ENCODE measurements around the gene CDK8. TPM values are rescaled to one million over a fixed set of nuclear protein-coding genes. Genes with fewer than 3 reads are reported as not detected.

CDK8 gene
- 23.2 TPM for polyA plus RNA-seq (2013, experiment 1 of 2)
- polyA plus RNA-seq (2013, experiment 2 of 2), result 23.0 TPM

GRCh38 chr13:26253787-26254582 is at the start of gene CDK8:
CDK8 (plus strand) TSS chr13:26254129; CDS start chr13:26254642, 513 bp downstream.
- Histone ChIP-seq H2BK5ac (ENCODE audit: low read length) (peak within 1 kb of the TSS; percentile 95), H3K9ac (ENCODE audit: low read length) (peak within 1 kb of the TSS; percentile 89), H3K56ac (ENCODE audit: low read length) (peak within 1 kb of the TSS; percentile 99)

DNA sequence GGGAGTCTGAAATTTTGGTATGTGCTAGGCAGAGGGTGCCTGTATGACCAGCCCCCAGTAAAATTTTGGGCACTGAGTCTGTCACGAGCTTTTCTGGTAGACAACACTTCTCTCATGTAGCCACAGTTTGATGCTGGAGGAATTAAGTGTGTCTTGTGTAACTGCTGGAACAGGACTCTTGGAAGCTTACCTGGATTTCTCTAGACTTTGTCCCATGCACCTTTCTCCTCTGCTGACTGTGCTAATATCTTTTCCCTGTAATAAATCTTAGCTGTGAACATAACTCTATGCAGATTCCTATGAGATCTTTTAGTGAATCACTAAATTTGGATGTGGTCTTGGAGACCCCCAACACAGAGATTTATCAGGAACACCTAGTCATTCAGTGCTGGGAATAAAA is 45.6 kb upstream of the CDK8 start:
- Histone ChIP-seq H3K4me2 (ENCODE audit: low read length) (no peak overlapping the region), H2BK120ac (ENCODE audit: low read depth, low read length) (no peak overlapping the region), H3K56ac (ENCODE audit: low read length) (no peak overlapping the region), H4K8ac (ENCODE audit: low read depth, low read length) (no peak overlapping the region), H3K4me3 (ENCODE audit: low read length) (no peak overlapping the region), H2BK5ac (ENCODE audit: low read length) (no peak overlapping the region), H3K27ac (ENCODE audit: low read depth, low read length) (no peak overlapping the region), H3K9ac (ENCODE audit: low read length) (no peak overlapping the region), H2AK5ac (ENCODE audit: low read length) (no peak overlapping the region), H3K27me3 (ENCODE audit: insufficient read depth, low read length, poor library complexity) (no peaks in the 10 kb centered on the region), H3K79me1 (ENCODE audit: low read length) (no peaks in the 10 kb centered on the region), H3K23ac (ENCODE audit: low read length) (no peak overlapping the region), H4K5ac (ENCODE audit: low read length) (no peak overlapping the region), H3K79me2 (ENCODE audit: control insufficient read depth, insufficient read depth, low read length) (no peaks in the 10 kb centered on the region), H3K18ac (ENCODE audit: low read length) (no peak overlapping the region), H3K4ac (ENCODE audit: low read depth, low read length) (no peak overlapping the region), H2BK15ac (replicated peaks; ENCODE audit: low read depth) (no peak overlapping the region), H3K36me3 (ENCODE audit: control insufficient read depth, insufficient read depth, low read length) (peaks cover 2% of the 10 kb centered on the region), H3K4me1 (ENCODE audit: control insufficient read depth, low read depth, low read length) (no peaks in the 10 kb centered on the region)
- no CpG with 5 or more reads among the region's 1 CpG for WGBS (ENCODE audit: extremely low coverage, insufficient coverage, low lambda C conversion rate)
- no peak for DNase-seq

More at GRCh38 chr13:26253787-26254582, at the start of gene CDK8:
- Histone ChIP-seq H3K4me2 (ENCODE audit: low read length) (peak within 1 kb of the TSS; percentile 69), H2AK5ac (ENCODE audit: low read length) (no peak within 1 kb of the TSS), H3K36me3 (ENCODE audit: control insufficient read depth, insufficient read depth, low read length) (no peaks in the 10 kb centered on the region), H3K79me2 (ENCODE audit: control insufficient read depth, insufficient read depth, low read length) (peaks cover 23% of the 10 kb centered on the region), H3K18ac (ENCODE audit: low read length) (peak within 1 kb of the TSS; percentile 85), H2BK15ac (replicated peaks; ENCODE audit: low read depth) (no peak within 1 kb of the TSS), H3K27ac (ENCODE audit: low read depth, low read length) (peak within 1 kb of the TSS; percentile 90), H3K4ac (ENCODE audit: low read depth, low read length) (peak within 1 kb of the TSS; percentile 44), H3K27me3 (ENCODE audit: insufficient read depth, low read length, poor library complexity) (no peaks in the 10 kb centered on the region), H3K79me1 (ENCODE audit: low read length) (peaks cover 2% of the 10 kb centered on the region), H3K23ac (ENCODE audit: low read length) (no peak within 1 kb of the TSS), H4K5ac (ENCODE audit: low read length) (no peak within 1 kb of the TSS), H3K4me1 (ENCODE audit: control insufficient read depth, low read depth, low read length) (no peaks in the 10 kb centered on the region), H2BK120ac (ENCODE audit: low read depth, low read length) (peak within 1 kb of the TSS; percentile 45), H4K8ac (ENCODE audit: low read depth, low read length) (no peak within 1 kb of the TSS), H3K4me3 (ENCODE audit: low read length) (peak within 1 kb of the TSS; percentile 91)
- no CpG with 5 or more reads among the region's 79 CpGs for WGBS (ENCODE audit: extremely low coverage, insufficient coverage, low lambda C conversion rate)
- DNase-seq, result peak; percentile 97

- Histone ChIP-seq H2AK5ac (ENCODE audit: low read length) (no peak overlapping the region), H4K8ac (ENCODE audit: low read depth, low read length) (no peak overlapping the region), H2BK5ac (ENCODE audit: low read length) (no peak overlapping the region), H3K27me3 (ENCODE audit: insufficient read depth, low read length, poor library complexity) (no peaks in the 10 kb centered on the region), H3K79me2 (ENCODE audit: control insufficient read depth, insufficient read depth, low read length) (no peaks in the 10 kb centered on the region), H4K5ac (ENCODE audit: low read length) (no peak overlapping the region), H3K23ac (ENCODE audit: low read length) (no peak overlapping the region), H3K18ac (ENCODE audit: low read length) (no peak overlapping the region), H2BK15ac (replicated peaks; ENCODE audit: low read depth) (no peak overlapping the region), H3K36me3 (ENCODE audit: control insufficient read depth, insufficient read depth, low read length) (peaks cover 13% of the 10 kb centered on the region), H3K79me1 (ENCODE audit: low read length) (no peaks in the 10 kb centered on the region), H3K4me3 (ENCODE audit: low read length) (no peak overlapping the region), H3K4me2 (ENCODE audit: low read length) (no peak overlapping the region), H3K27ac (ENCODE audit: low read depth, low read length) (no peak overlapping the region), H3K9ac (ENCODE audit: low read length) (no peak overlapping the region), H3K4me1 (ENCODE audit: control insufficient read depth, low read depth, low read length) (no peaks in the 10 kb centered on the region), H3K4ac (ENCODE audit: low read depth, low read length) (no peak overlapping the region), H2BK120ac (ENCODE audit: low read depth, low read length) (no peak overlapping the region), H3K56ac (ENCODE audit: low read length) (no peak overlapping the region)
- 100% methylated on average over 1 of the region's 1 CpG for WGBS (ENCODE audit: extremely low coverage, insufficient coverage, low lambda C conversion rate)
- no peak for DNase-seq
Measured at GRCh38 chr13:26213345-26213744, 40.6 kb upstream of the CDK8 start.

GRCh38 chr13:26213982-26214381 is 39.9 kb upstream of the CDK8 start:
- no peak overlapping the region for H3K9ac ChIP-seq (ENCODE audit: low read length)
- H4K8ac ChIP-seq (ENCODE audit: low read depth, low read length), result no peak overlapping the region
- H4K5ac ChIP-seq (ENCODE audit: low read length), result no peak overlapping the region
- H3K79me2 ChIP-seq (ENCODE audit: control insufficient read depth, insufficient read depth, low read length), result no peaks in the 10 kb centered on the region
- H3K36me3 ChIP-seq (ENCODE audit: control insufficient read depth, insufficient read depth, low read length), result peaks cover 11% of the 10 kb centered on the region
- H2BK120ac ChIP-seq (ENCODE audit: low read depth, low read length), result no peak overlapping the region
- no peak overlapping the region for H3K4me2 ChIP-seq (ENCODE audit: low read length)
- WGBS (ENCODE audit: extremely low coverage, insufficient coverage, low lambda C conversion rate), result no CpG with 5 or more reads among the region's 6 CpGs
- H3K27ac ChIP-seq (ENCODE audit: low read depth, low read length), result no peak overlapping the region
- no peaks in the 10 kb centered on the region for H3K27me3 ChIP-seq (ENCODE audit: insufficient read depth, low read length, poor library complexity)
- H2AK5ac ChIP-seq (ENCODE audit: low read length), result no peak overlapping the region
- no peak overlapping the region for H2BK15ac ChIP-seq (replicated peaks; ENCODE audit: low read depth)
- no peak overlapping the region for H3K4ac ChIP-seq (ENCODE audit: low read depth, low read length)
- H2BK5ac ChIP-seq (ENCODE audit: low read length), result no peak overlapping the region
- H3K23ac ChIP-seq (ENCODE audit: low read length), result no peak overlapping the region
- DNase-seq, result no peak
- H3K79me1 ChIP-seq (ENCODE audit: low read length), result no peaks in the 10 kb centered on the region
- no peak overlapping the region for H3K4me3 ChIP-seq (ENCODE audit: low read length)
- H3K4me1 ChIP-seq (ENCODE audit: control insufficient read depth, low read depth, low read length), result no peaks in the 10 kb centered on the region
- H3K56ac ChIP-seq (ENCODE audit: low read length), result no peak overlapping the region
- H3K18ac ChIP-seq (ENCODE audit: low read length), result no peak overlapping the region

DNA sequence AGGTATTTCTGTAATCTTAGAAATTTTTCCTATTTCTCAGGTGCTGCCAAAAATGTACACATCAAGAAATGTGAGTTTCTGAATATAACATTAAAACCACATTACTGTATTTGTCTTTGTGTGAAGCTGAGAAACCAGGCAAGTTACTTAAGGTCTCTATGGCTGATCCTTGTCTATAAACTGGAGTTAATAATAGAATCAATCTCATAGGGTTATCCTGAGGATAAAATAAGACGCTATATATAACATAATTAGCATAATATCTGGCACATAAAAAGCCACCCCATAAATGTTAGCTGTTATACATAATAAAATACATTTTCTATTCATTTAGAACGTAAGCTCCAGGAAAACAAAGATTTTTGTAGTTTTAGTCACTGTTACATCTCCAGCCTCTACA is 37.9 kb upstream of the CDK8 start:
- H4K5ac ChIP-seq (ENCODE audit: low read length), result no peak overlapping the region
- no peak overlapping the region for H3K23ac ChIP-seq (ENCODE audit: low read length)
- H2AK5ac ChIP-seq (ENCODE audit: low read length), result no peak overlapping the region
- no peaks in the 10 kb centered on the region for H3K4me1 ChIP-seq (ENCODE audit: control insufficient read depth, low read depth, low read length)
- no peak overlapping the region for H3K27ac ChIP-seq (ENCODE audit: low read depth, low read length)
- H2BK5ac ChIP-seq (ENCODE audit: low read length), result no peak overlapping the region
- peaks cover 2% of the 10 kb centered on the region for H3K79me1 ChIP-seq (ENCODE audit: low read length)
- H3K27me3 ChIP-seq (ENCODE audit: insufficient read depth, low read length, poor library complexity), result no peaks in the 10 kb centered on the region
- H2BK15ac ChIP-seq (replicated peaks; ENCODE audit: low read depth), result no peak overlapping the region
- no peak for DNase-seq
- no peak overlapping the region for H3K4me2 ChIP-seq (ENCODE audit: low read length)
- no peak overlapping the region for H4K8ac ChIP-seq (ENCODE audit: low read depth, low read length)
- H2BK120ac ChIP-seq (ENCODE audit: low read depth, low read length), result no peak overlapping the region
- no peak overlapping the region for H3K56ac ChIP-seq (ENCODE audit: low read length)
- no CpG with 5 or more reads among the region's 2 CpGs for WGBS (ENCODE audit: extremely low coverage, insufficient coverage, low lambda C conversion rate)
- no peak overlapping the region for H3K4me3 ChIP-seq (ENCODE audit: low read length)
- no peak overlapping the region for H3K18ac ChIP-seq (ENCODE audit: low read length)
- H3K36me3 ChIP-seq (ENCODE audit: control insufficient read depth, insufficient read depth, low read length), result peaks cover 11% of the 10 kb centered on the region
- H3K79me2 ChIP-seq (ENCODE audit: control insufficient read depth, insufficient read depth, low read length), result peaks cover 2% of the 10 kb centered on the region
- no peak overlapping the region for H3K4ac ChIP-seq (ENCODE audit: low read depth, low read length)
- H3K9ac ChIP-seq (ENCODE audit: low read length), result no peak overlapping the region
